Liver (tissue), 9 donors: ENCODE results near the gene CARMIL3. TPM values are rescaled to one million over a fixed set of nuclear protein-coding genes. Genes with fewer than 3 reads are reported as not detected.

Experiments
- DNase-seq: peaks from one replicate; pipeline ENCODE4 v3.0.0-alpha.2; 2017; ENCODE audit warnings: low spot score
- H3K27ac ChIP-seq, 2 donors: one replicate each; pipeline ENCODE4 v1.7.0; 2013; ENCODE audit warnings: inconsistent platforms in 2 of 2, low read length in 2 of 2, control low read depth in 1 of 2, low read depth in 1 of 2, mild to moderate bottlenecking in 1 of 2
- H3K27me3 ChIP-seq, 4 donors: one replicate each; pipeline versions ENCODE4 v1.6.1 to v1.7.0; 2013; ENCODE audit warnings: low read length in 3 of 4, inconsistent platforms in 1 of 4, mild to moderate bottlenecking in 1 of 4, moderate library complexity in 1 of 4; ENCODE audit not compliant: control insufficient read depth in 4 of 4, insufficient read depth in 4 of 4
- H3K36me3 ChIP-seq, 4 donors: one replicate each; pipeline versions ENCODE4 v1.6.1 to v1.7.0; 2013; ENCODE audit warnings: low read length in 3 of 4, mild to moderate bottlenecking in 3 of 4, low read depth in 1 of 4, moderate library complexity in 1 of 4; ENCODE audit not compliant: control insufficient read depth in 4 of 4, insufficient read depth in 3 of 4
- H3K4me1 ChIP-seq, 4 donors: one replicate each; pipeline versions ENCODE4 v1.6.1 to v1.7.0; 2013; ENCODE audit warnings: low read length in 3 of 4, mild to moderate bottlenecking in 3 of 4, moderate library complexity in 1 of 4; ENCODE audit not compliant: control insufficient read depth in 4 of 4, insufficient read depth in 4 of 4
- H3K4me3 ChIP-seq, 3 donors: one replicate each; pipeline versions ENCODE4 v1.6.1 to v1.7.0; 2013; ENCODE audit warnings: low read length in 3 of 3, control low read depth in 1 of 3, low read depth in 1 of 3, mild to moderate bottlenecking in 1 of 3
- H3K9ac ChIP-seq, 2 donors: one replicate each; pipeline ENCODE4 v1.7.0; 2013; ENCODE audit warnings: low read length in 2 of 2, mild to moderate bottlenecking in 2 of 2, moderate library complexity in 2 of 2, control low read depth in 1 of 2, low read depth in 1 of 2
- H3K9me3 ChIP-seq, 4 donors: one replicate each; pipeline versions ENCODE4 v1.6.1 to v1.7.0; 2013; ENCODE audit warnings: low read length in 3 of 4; ENCODE audit not compliant: control insufficient read depth in 4 of 4
- ATF3 ChIP-seq: IDR thresholded peaks from 2 replicates; pipeline ENCODE4 v1.6.1; 2016; ENCODE audit warnings: antibody characterized with exemption
- EGR1 ChIP-seq, 2 donors: IDR thresholded peaks; 2 replicates each; pipeline ENCODE4 v1.6.1; 2016 to 2018; ENCODE audit warnings: antibody characterized with exemption in 2 of 2, low read depth in 2 of 2
- FOXA1 ChIP-seq: IDR thresholded peaks from 2 replicates; pipeline ENCODE4 v1.6.1; 2016; ENCODE audit warnings: antibody characterized with exemption
- FOXA2 ChIP-seq: IDR thresholded peaks from 2 replicates; pipeline ENCODE4 v1.6.1; 2016; ENCODE audit warnings: antibody characterized with exemption
- HNF4G ChIP-seq: IDR thresholded peaks from 2 replicates; pipeline ENCODE4 v1.6.1; 2016; ENCODE audit warnings: antibody characterized with exemption
- JUND ChIP-seq, 2 donors: IDR thresholded peaks; 2 replicates each; pipeline ENCODE4 v1.6.1; 2016; ENCODE audit warnings: antibody characterized with exemption in 2 of 2
- NR2F2 ChIP-seq: IDR thresholded peaks from 2 replicates; pipeline ENCODE4 v1.6.1; 2016; ENCODE audit warnings: antibody characterized with exemption
- RAD21 ChIP-seq, 2 donors: IDR thresholded peaks; 2 replicates each; pipeline ENCODE4 v1.6.1; 2016; ENCODE audit warnings: antibody characterized with exemption in 2 of 2, mild to moderate bottlenecking in 2 of 2
- REST ChIP-seq: IDR thresholded peaks from 2 replicates; pipeline ENCODE4 v1.6.1; 2016; ENCODE audit warnings: antibody characterized with exemption, mild to moderate bottlenecking
- RXRA ChIP-seq, 2 donors: IDR thresholded peaks; 2 replicates each; pipeline ENCODE4 v1.6.1; 2017 to 2018; ENCODE audit warnings: antibody characterized with exemption in 2 of 2, mild to moderate bottlenecking in 1 of 2
- SP1 ChIP-seq: IDR thresholded peaks from 2 replicates; pipeline ENCODE4 v1.6.1; 2018; ENCODE audit warnings: antibody characterized with exemption, mild to moderate bottlenecking
- TAF1 ChIP-seq: conservative IDR thresholded peaks from 2 replicates; pipeline ENCODE4 v1.6.1; 2016; ENCODE audit warnings: antibody characterized with exemption, mild to moderate bottlenecking
- YY1 ChIP-seq: IDR thresholded peaks from 2 replicates; pipeline ENCODE4 v1.6.1; 2016; ENCODE audit warnings: antibody characterized with exemption, mild to moderate bottlenecking
- WGBS: extraction: QIAGEN DNeasy Blood & Tissue Kit; methylation state at CpG from one replicate; pipeline ENCODE4 v1.1.7; 2013; 5-methylcytosine and 5-hydroxymethylcytosine counted together
- polyA plus RNA-seq, 2 donors: library from polyadenylated mRNA; stranded (reverse) in 1 of 2; unstranded in 1 of 2; fragments of 200-250 nt in 1 of 2; fragments of >200 nt in 1 of 2; fragmentation: Nextera tagmentation in 1 of 2; extraction: Ambion mirVana in 1 of 2; gene quantifications; one replicate each; pipeline versions ENCODE4 v1.2.1 to v1.2.3, GENCODE V29; 2013 to 2015
- total RNA-seq, 2 donors: library from RNA; depleted of rRNA; stranded (reverse); fragments of >200 nt; gene quantifications; one replicate each; pipeline ENCODE4 v1.2.3, GENCODE V29; 2014
- TF ChIP-seq, protein P1 (sequence below): IDR thresholded peaks from 2 replicates; pipeline ENCODE4 v1.6.1; 2016; ENCODE audit warnings: antibody characterized with exemption
- TF ChIP-seq, protein P2 (sequence below): IDR thresholded peaks from 2 replicates; pipeline ENCODE4 v1.6.1; 2016; ENCODE audit warnings: antibody characterized with exemption
- TF ChIP-seq, protein P3 (sequence below): fragments of 150-350 bp; IDR thresholded peaks from 2 replicates; pipeline ENCODE4 v1.5.1; 2017; ENCODE audit warnings: improper control_type of control experiment, low read depth, low read length; ENCODE audit not compliant: missing input control
- donor health status: healthy.
- donor health status: healthy.
- donor health status: healthy.
- donor health status: healthy.
- donor health status: healthy.

The CARMIL3 gene
- total and polyA plus RNA-seq, 4 donors = 0.05 to 0.17 (median 0.17) TPM

DNA sequence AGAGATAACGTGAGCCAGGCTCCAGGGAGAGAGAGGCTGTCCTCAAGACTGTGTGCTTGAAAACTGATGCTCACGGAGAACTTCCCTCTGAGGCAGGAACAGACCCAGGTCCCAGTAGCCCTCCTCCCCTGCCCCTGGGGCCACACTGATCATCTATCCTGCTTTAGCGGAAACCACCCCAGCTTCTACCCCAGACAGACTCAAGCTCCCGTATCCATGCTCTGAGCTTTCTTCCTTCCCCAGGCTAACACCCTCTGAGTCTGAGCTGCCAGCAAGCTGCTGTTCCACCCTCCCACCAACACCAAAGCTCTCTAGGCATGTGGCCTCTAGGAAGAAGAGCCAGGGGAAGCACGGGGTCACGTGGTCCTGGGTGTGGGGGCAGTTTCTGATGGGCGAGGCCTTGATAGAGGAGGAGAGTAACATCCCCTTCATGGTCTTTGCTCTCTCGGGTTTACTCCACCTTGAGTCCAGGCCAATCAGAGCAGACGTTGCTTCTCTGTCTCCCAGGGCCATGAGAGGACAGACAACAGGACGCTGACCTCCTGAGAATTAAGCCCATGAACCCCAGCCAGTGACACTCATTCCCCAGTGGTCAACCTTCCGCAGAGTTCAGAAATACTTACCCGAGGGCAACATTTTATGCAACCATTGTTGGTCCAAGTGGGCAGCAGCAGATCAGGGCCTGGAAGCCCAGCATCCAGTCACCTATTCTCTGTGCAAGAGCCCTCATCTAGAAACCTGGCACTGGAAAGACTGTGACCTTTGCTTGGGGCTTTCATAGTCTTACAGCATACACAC is 43.7 kb downstream of the CARMIL3 start (continued):
- TF ChIP-seq, protein P1, sequence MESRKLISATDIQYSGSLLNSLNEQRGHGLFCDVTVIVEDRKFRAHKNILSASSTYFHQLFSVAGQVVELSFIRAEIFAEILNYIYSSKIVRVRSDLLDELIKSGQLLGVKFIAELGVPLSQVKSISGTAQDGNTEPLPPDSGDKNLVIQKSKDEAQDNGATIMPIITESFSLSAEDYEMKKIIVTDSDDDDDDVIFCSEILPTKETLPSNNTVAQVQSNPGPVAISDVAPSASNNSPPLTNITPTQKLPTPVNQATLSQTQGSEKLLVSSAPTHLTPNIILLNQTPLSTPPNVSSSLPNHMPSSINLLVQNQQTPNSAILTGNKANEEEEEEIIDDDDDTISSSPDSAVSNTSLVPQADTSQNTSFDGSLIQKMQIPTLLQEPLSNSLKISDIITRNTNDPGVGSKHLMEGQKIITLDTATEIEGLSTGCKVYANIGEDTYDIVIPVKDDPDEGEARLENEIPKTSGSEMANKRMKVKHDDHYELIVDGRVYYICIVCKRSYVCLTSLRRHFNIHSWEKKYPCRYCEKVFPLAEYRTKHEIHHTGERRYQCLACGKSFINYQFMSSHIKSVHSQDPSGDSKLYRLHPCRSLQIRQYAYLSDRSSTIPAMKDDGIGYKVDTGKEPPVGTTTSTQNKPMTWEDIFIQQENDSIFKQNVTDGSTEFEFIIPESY = peak; percentile 94
- peak; percentile 65 for TF ChIP-seq FOXA1
- TF ChIP-seq RAD21 (IDR thresholded peaks at IDR 0.05) = peak; percentile 48 to 63
- peak; percentile 76 for TF ChIP-seq ATF3
- peak; percentile 54 for TF ChIP-seq FOXA2

GRCh38 chr14:24096545-24097181 is 44.9 kb downstream of the CARMIL3 start:
- H3K36me3 ChIP-seq = peaks cover 13 to 23% (median 18%) of the 10 kb centered on the region in 4 donors
- no peak for DNase-seq
- WGBS = 79% methylated on average over 8 of the region's 8 CpGs
- no peak overlapping the region for H3K4me3 ChIP-seq
- no peak for TF ChIP-seq SP1
- TF ChIP-seq EGR1 (IDR thresholded peaks at IDR 0.05; ENCODE audit: low read depth in 2 of 2) = no peak
- no peak for TF ChIP-seq ATF3
- no peak for TF ChIP-seq FOXA1
- TF ChIP-seq HNF4G = no peak
- TF ChIP-seq, protein P2, sequence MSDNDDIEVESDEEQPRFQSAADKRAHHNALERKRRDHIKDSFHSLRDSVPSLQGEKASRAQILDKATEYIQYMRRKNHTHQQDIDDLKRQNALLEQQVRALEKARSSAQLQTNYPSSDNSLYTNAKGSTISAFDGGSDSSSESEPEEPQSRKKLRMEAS = no peak
- H3K27ac ChIP-seq = no peak overlapping the region
- H3K9ac ChIP-seq = no peak overlapping the region
- H3K27me3 ChIP-seq = no peaks in the 10 kb centered on the region
- no peaks in the 10 kb centered on the region for H3K9me3 ChIP-seq
- peaks cover 13 to 81% (median 59%) of the 10 kb centered on the region in 4 donors for H3K4me1 ChIP-seq

GRCh38 chr14:24098229-24098926 is 46.6 kb downstream of the CARMIL3 start:
- DNase-seq = no peak
- TF ChIP-seq TAF1 (no peak), SP1 (no peak), FOXA2 (no peak), HNF4G (no peak), EGR1 (IDR thresholded peaks at IDR 0.05; ENCODE audit: low read depth in 2 of 2) (no peak), RXRA (IDR thresholded peaks at IDR 0.05) (no peak), NR2F2 (no peak), JUND (IDR thresholded peaks at IDR 0.05) (no peak), YY1 (no peak), REST (no peak), RAD21 (IDR thresholded peaks at IDR 0.05) (no peak)
- TF ChIP-seq, protein P2 = no peak
- TF ChIP-seq, protein P1 = no peak
- TF ChIP-seq, protein P3, sequence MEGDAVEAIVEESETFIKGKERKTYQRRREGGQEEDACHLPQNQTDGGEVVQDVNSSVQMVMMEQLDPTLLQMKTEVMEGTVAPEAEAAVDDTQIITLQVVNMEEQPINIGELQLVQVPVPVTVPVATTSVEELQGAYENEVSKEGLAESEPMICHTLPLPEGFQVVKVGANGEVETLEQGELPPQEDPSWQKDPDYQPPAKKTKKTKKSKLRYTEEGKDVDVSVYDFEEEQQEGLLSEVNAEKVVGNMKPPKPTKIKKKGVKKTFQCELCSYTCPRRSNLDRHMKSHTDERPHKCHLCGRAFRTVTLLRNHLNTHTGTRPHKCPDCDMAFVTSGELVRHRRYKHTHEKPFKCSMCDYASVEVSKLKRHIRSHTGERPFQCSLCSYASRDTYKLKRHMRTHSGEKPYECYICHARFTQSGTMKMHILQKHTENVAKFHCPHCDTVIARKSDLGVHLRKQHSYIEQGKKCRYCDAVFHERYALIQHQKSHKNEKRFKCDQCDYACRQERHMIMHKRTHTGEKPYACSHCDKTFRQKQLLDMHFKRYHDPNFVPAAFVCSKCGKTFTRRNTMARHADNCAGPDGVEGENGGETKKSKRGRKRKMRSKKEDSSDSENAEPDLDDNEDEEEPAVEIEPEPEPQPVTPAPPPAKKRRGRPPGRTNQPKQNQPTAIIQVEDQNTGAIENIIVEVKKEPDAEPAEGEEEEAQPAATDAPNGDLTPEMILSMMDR = no peak

More at GRCh38 chr14:24098229-24098926, 46.6 kb downstream of the CARMIL3 start:
- Histone ChIP-seq H3K9ac (no peak overlapping the region), H3K27me3 (no peaks in the 10 kb centered on the region), H3K9me3 (no peaks in the 10 kb centered on the region), H3K4me1 (peaks cover 9 to 78% (median 55%) of the 10 kb centered on the region in 4 donors), H3K4me3 (no peak overlapping the region), H3K27ac (no peak overlapping the region), H3K36me3 (peaks cover 13 to 30% (median 22%) of the 10 kb centered on the region in 4 donors)
- WGBS = 95% methylated on average over 16 of the region's 16 CpGs
